Kidney (tissue), 14 donors: ENCODE measurements around the gene UST. TPM values are rescaled to one million over a fixed set of nuclear protein-coding genes. Genes with fewer than 3 reads are reported as not detected.

Experiments
- DNase-seq, 5 donors: peaks; one replicate each; pipeline ENCODE4 v3.0.0-alpha.2; 2013 to 2020
- FAIRE-seq: peaks from 2 replicates; lab custom pipeline; 2012; peaks lifted over from hg19 to GRCh38; lab: Jason Lieb, UNC
- H3K27ac ChIP-seq, 2 donors: one replicate each; pipeline ENCODE4 v1.7.0; 2013; ENCODE audit warnings: low read depth in 2 of 2, low read length in 2 of 2, inconsistent platforms in 1 of 2
- H3K27me3 ChIP-seq: one replicate; pipeline ENCODE4 v1.7.1; 2013; ENCODE audit warnings: low read length, inconsistent platforms; ENCODE audit not compliant: control insufficient read depth, insufficient read depth
- H3K36me3 ChIP-seq, 3 donors: one replicate each; pipeline versions ENCODE4 v1.7.0 to v1.7.1; 2013; ENCODE audit warnings: low read length in 3 of 3, control low read depth in 1 of 3, inconsistent platforms in 1 of 3; ENCODE audit not compliant: insufficient read depth in 3 of 3, control insufficient read depth in 2 of 3
- H3K4me1 ChIP-seq, 3 donors: one replicate each; pipeline versions ENCODE4 v1.7.0 to v1.7.1; 2013; ENCODE audit warnings: low read length in 3 of 3, inconsistent platforms in 1 of 3, low read depth in 1 of 3; ENCODE audit not compliant: control insufficient read depth in 2 of 3, insufficient read depth in 2 of 3
- H3K4me3 ChIP-seq, 3 donors: one replicate each; pipeline versions ENCODE4 v1.7.0 to v1.8.1; 2013; ENCODE audit warnings: low read length in 3 of 3, control low read depth in 1 of 3, inconsistent platforms in 1 of 3
- H3K9ac ChIP-seq, 3 donors: one replicate each; pipeline versions ENCODE4 v1.7.0 to v1.7.1; 2013; ENCODE audit warnings: low read length in 3 of 3, control low read depth in 1 of 3, inconsistent platforms in 1 of 3
- H3K9me3 ChIP-seq, 3 donors: one replicate each; pipeline versions ENCODE4 v1.7.0 to v1.7.1; 2013; ENCODE audit warnings: low read length in 3 of 3, control low read depth in 1 of 3, inconsistent platforms in 1 of 3; ENCODE audit not compliant: control insufficient read depth in 2 of 3, insufficient read depth in 1 of 3
- intact Hi-C: fragments of 100-400 bp; cut with DNase I; formaldehyde crosslinking; loops from one replicate; pipeline ENCODE4 v1.11.1; 2022
- polyA plus RNA-seq: library from polyadenylated mRNA; stranded (reverse); fragments of 350-450 nt; fragmentation: Illumina TruSeq; extraction: RNeasy Lipid Tissue Mini Kit (QIAGEN cat#74804); gene quantifications from one replicate; pipeline ENCODE4 v1.2.3, GENCODE V29; 2014; ENCODE audit warnings: low read depth, low replicate concordance; ENCODE audit not compliant: insufficient read depth
- total RNA-seq: library from RNA; stranded (reverse); fragmentation: NEBNext Ultra II Directional; extraction: Animal tissue kit (Norgen Biotek cat#: 25700); gene quantifications from one replicate; pipeline ENCODE4 v1.2.1, GENCODE V29; 2021
- TF ChIP-seq, protein P1 (sequence below): IDR thresholded peaks from 3 replicates; pipeline ENCODE4 v1.5.1; 2012; ENCODE audit warnings: mild to moderate bottlenecking, moderate library complexity, borderline replicate concordance; ENCODE audit not compliant: insufficient read depth; ENCODE audit errors: extremely low read depth
- donor health status: control.
- donor health status: control.
- donor health status: control.
- donor health status: control.
- donor health status: control.
- donor health status: DM: yes; HTN: yes; CAD: no.
- donor health status: Normal renal cell carcinoma (clear cell type).

UST gene
- total and polyA plus RNA-seq, 2 donors from 2014 or later = 3.2 to 4.2 TPM

DNA sequence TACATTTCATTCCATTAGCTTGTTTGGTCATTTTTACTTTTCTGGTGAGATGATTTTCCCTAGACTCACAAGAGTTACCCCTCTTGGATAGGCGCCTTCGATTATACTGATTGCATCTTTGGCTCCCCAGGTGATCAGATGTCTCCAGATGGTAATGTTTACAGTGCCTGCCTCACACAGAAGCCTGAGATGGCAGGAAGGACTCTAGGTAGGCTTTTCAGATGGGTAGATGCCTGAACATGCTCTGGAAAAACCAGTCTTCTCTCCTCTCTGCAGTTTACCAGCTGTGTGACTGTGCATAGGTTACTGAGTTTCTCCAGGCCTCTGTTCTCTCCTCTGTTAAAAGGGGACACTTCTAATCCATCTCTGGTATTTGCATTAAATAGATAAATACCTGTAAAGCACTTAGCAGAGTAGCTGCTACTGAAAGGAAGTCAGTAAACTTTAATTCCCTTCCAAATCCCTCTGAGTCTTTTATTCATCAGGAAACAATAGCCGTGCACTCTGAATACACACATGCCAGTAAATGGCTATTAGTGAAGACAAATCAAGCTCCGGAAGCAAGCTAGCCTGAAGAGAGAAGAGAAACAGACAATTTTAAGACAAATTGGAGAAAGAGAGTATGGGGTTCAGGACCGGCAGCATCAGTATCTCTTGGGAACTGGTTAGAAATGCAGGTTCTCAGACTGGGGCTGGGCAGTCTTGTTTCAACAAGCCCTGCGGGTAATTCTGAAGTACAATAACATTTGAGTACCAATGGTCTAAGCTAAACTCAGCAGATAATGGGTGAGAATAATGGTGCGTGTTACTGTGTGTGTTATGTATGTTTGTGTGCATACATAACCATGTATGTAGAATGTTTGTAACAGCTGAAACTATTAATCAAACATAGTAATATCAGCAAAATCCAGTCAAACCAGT is 139.4 kb downstream of the UST start:
- no peaks in the 10 kb centered on the region for H3K27me3 ChIP-seq
- FAIRE-seq = no peak
- no peaks in the 10 kb centered on the region for H3K9me3 ChIP-seq
- H3K36me3 ChIP-seq = no peaks in the 10 kb centered on the region
- H3K4me3 ChIP-seq = no peak overlapping the region
- intact Hi-C loops = no loop called here
- H3K27ac ChIP-seq = no peak overlapping the region
- TF ChIP-seq, protein P1, sequence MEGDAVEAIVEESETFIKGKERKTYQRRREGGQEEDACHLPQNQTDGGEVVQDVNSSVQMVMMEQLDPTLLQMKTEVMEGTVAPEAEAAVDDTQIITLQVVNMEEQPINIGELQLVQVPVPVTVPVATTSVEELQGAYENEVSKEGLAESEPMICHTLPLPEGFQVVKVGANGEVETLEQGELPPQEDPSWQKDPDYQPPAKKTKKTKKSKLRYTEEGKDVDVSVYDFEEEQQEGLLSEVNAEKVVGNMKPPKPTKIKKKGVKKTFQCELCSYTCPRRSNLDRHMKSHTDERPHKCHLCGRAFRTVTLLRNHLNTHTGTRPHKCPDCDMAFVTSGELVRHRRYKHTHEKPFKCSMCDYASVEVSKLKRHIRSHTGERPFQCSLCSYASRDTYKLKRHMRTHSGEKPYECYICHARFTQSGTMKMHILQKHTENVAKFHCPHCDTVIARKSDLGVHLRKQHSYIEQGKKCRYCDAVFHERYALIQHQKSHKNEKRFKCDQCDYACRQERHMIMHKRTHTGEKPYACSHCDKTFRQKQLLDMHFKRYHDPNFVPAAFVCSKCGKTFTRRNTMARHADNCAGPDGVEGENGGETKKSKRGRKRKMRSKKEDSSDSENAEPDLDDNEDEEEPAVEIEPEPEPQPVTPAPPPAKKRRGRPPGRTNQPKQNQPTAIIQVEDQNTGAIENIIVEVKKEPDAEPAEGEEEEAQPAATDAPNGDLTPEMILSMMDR = no peak
- DNase-seq = no peak
- H3K9ac ChIP-seq = no peak overlapping the region
- no peaks in the 10 kb centered on the region for H3K4me1 ChIP-seq

DNA sequence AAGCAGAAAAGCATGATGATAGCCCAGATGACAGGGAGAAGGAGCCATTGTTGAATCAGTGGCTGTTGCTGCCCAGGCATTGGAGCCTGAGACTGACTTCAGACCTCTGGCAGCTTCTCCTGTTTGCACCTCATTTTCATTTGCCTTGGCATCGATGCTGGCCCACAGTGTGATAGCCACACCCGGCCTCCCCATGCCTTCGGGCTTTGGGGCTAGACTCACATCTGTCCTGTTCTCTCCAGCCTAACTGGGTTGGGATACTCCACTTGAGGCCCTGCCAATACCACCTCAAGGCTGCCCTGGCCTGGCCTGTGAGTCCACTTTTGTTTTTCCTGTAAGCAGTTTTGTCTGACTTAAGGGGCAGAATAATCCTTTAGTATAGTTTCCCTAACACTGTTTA is 140.4 kb downstream of the UST start:
- Histone ChIP-seq H3K4me3 (no peak overlapping the region), H3K27ac (no peak overlapping the region), H3K36me3 (no peaks in the 10 kb centered on the region), H3K9me3 (no peaks in the 10 kb centered on the region), H3K27me3 (no peaks in the 10 kb centered on the region), H3K9ac (no peak overlapping the region), H3K4me1 (no peaks in the 10 kb centered on the region)
- DNase-seq (no peak), FAIRE-seq (no peak)
- TF ChIP-seq, protein P1 = no peak
- intact Hi-C loops = no loop called here

DNA sequence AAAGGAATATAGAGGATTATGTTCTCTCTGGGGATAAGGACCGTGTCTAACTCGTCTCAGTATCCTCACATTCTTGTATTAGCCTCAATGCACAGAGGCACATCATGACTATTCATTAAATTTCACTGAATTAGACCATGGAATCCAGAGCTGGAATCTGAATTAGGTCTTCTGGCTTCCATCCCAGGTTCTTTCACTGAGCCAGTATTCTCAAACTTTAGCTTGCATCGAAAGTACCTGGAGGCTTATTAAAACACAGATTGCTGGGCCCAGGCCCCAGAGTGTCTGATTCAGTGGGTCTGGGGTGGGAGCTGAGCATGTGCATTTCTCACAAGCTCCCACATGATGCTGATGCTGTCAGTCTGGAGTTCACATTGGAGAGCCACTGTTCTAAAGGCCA is 142.0 kb downstream of the UST start:
- H3K9ac ChIP-seq = no peak overlapping the region
- no peak overlapping the region for H3K4me3 ChIP-seq
- no peak overlapping the region for H3K27ac ChIP-seq
- H3K36me3 ChIP-seq = no peaks in the 10 kb centered on the region
- intact Hi-C loops = no loop called here
- H3K4me1 ChIP-seq = no peaks in the 10 kb centered on the region
- TF ChIP-seq, protein P1 = no peak
- DNase-seq (peak in 1 of 5 donors; percentile 19), FAIRE-seq (no peak)
- no peaks in the 10 kb centered on the region for H3K27me3 ChIP-seq
- H3K9me3 ChIP-seq = no peaks in the 10 kb centered on the region
